Pancreas (tissue), 10 donors: ENCODE data around the gene TMEM63B. TPM values are rescaled to one million over a fixed set of nuclear protein-coding genes. Genes with fewer than 3 reads are reported as not detected.

Experiments
- ATAC-seq, 4 donors: fragments of 200-7000 bp; cut with Tn5 transposase; one replicate each; pipeline versions ENCODE4 v1.8.0 to v1.9.1; 2020; ENCODE audit warnings: mild to moderate bottlenecking in 4 of 4, moderate library complexity in 4 of 4
- DNase-seq, 6 donors: peaks; one replicate each; pipeline ENCODE4 v3.0.0-alpha.2; 2020
- FAIRE-seq: peaks from 2 replicates; lab custom pipeline; 2012; peaks lifted over from hg19 to GRCh38; lab: Jason Lieb, UNC
- H3K27ac ChIP-seq, 4 donors: fragments of 200-600 bp; sonication (generic); 1 replicate in 3 of 4; 2 replicates in 1 of 4; pipeline versions ENCODE4 v1.5.0 to v1.8.0; 2020
- H3K27me3 ChIP-seq, 4 donors: fragments of 200-600 bp; one replicate each; pipeline ENCODE4 v1.8.0; 2021
- H3K36me3 ChIP-seq, 3 donors: fragments of 200-600 bp; sonication (generic) in 1 of 3; one replicate each; pipeline versions ENCODE4 v1.5.0 to v1.8.0; 2020 to 2021
- H3K4me1 ChIP-seq, 3 donors: fragments of 200-600 bp; one replicate each; pipeline ENCODE4 v1.8.0; 2021
- H3K4me3 ChIP-seq, 4 donors: fragments of 200-600 bp; sonication (generic) in 2 of 4; one replicate each; pipeline versions ENCODE4 v1.5.0 to v1.8.0; 2020 to 2021
- H3K9me3 ChIP-seq, 4 donors: fragments of 200-600 bp; one replicate each; pipeline ENCODE4 v1.8.0; 2021
- CTCF ChIP-seq, 4 donors: fragments of 200-600 bp; sonication (generic) in 3 of 4; IDR thresholded peaks; one replicate each; pipeline versions ENCODE4 v1.5.0 to v1.8.0; 2021; ENCODE audit warnings: antibody characterized with exemption in 4 of 4
- WGBS, 2 donors: extraction: QIAGEN DNeasy Blood & Tissue Kit; methylation state at CpG; one replicate each; pipeline ENCODE4 v1.1.7; 2013; 5-methylcytosine and 5-hydroxymethylcytosine counted together
- intact Hi-C, 3 donors: fragments of 100-400 bp; cut with DNase I; formaldehyde crosslinking; loops; one replicate each; pipeline versions ENCODE4 v1.11.1 to v1.14.2; 2022
- polyA plus RNA-seq, 2 donors: library from polyadenylated mRNA; stranded (reverse); fragments of 200-250 nt; gene quantifications; one replicate each; pipeline ENCODE4 v1.2.3, GENCODE V29; 2013
- total RNA-seq, 6 donors: library from RNA; stranded (reverse); fragmentation: NEBNext Ultra II Directional in 4 of 6; extraction: Animal tissue kit (Norgen Biotek cat#: 25700) in 4 of 6; gene quantifications; one replicate each; pipeline versions ENCODE4 v1.2.1 to v1.2.4, GENCODE V29; 2021 to 2023
- donor health status: healthy with polysubstance abuse.
- donor health status: DM: no; HTN: no; CAD: no; lungs with moderate emphysema.
- donor health status: DM: no; HTN: no; CAD: no.
- donor health status: control.
- donor health status: control.
- donor health status: Bipolar disorder and iron deficiency.
- donor health status: DM: yes; HTN: yes; CAD: no.
- donor health status: DM: no; HTN: no; CAD: no.
- donor health status: DM: no; HTN: no; CAD: no.
- donor health status: DM: yes; HTN: yes; CAD: no.

TMEM63B gene
- total and polyA plus RNA-seq, 8 donors = 7.2 to 19.9 (median 11.9) TPM

- ATAC-seq = no peak
- Histone ChIP-seq H3K4me3 (no peak overlapping the region), H3K27ac (no peak overlapping the region), H3K4me1 (peaks cover 0 to 3% (median 1%) of the 10 kb centered on the region in 3 donors), H3K27me3 (no peaks in the 10 kb centered on the region), H3K36me3 (no peaks in the 10 kb centered on the region), H3K9me3 (no peaks in the 10 kb centered on the region)
- no peak for TF ChIP-seq CTCF (IDR thresholded peaks at IDR 0.05)
- intact Hi-C loops = no loop called here
- 89 to 91% methylated on average over 12 of the region's 12 CpGs for WGBS, 2 donors
- no peak for DNase-seq
- FAIRE-seq = no peak
These were observed 6.8 kb downstream of the TMEM63B start for GRCh38 chr6:44133981-44134711.

GRCh38 chr6:44135173-44135758 lies 7.9 kb downstream of the TMEM63B start:
- H3K27ac ChIP-seq = no peak overlapping the region
- no peak overlapping the region for H3K4me3 ChIP-seq
- intact Hi-C loops = loop anchor here in 1 of 3 donors (5.0 kb wide), 1 partner anchor 33 kb away; no protein-coding TSS in a partner anchor
- H3K4me1 ChIP-seq = no peaks in the 10 kb centered on the region
- no peaks in the 10 kb centered on the region for H3K9me3 ChIP-seq
- ATAC-seq = no peak
- 90 to 94% methylated on average over 10 of the region's 10 CpGs for WGBS, 2 donors
- TF ChIP-seq CTCF (IDR thresholded peaks at IDR 0.05) = no peak
- H3K27me3 ChIP-seq = no peaks in the 10 kb centered on the region
- H3K36me3 ChIP-seq = no peaks in the 10 kb centered on the region
- DNase-seq = no peak
- no peak for FAIRE-seq

GRCh38 chr6:44135875-44136274 lies 8.5 kb downstream of the TMEM63B start:
- Histone ChIP-seq H3K4me1 (no peaks in the 10 kb centered on the region), H3K9me3 (no peaks in the 10 kb centered on the region), H3K36me3 (peaks cover 0 to 2% (median 0%) of the 10 kb centered on the region in 3 donors), H3K4me3 (no peak overlapping the region), H3K27me3 (no peaks in the 10 kb centered on the region), H3K27ac (no peak overlapping the region)
- DNase-seq (no peak), ATAC-seq (no peak), FAIRE-seq (no peak)
- intact Hi-C loops = loop anchor here in 1 of 3 donors (5.0 kb wide), 1 partner anchor 34 kb away; no protein-coding TSS in a partner anchor
- no peak for TF ChIP-seq CTCF (IDR thresholded peaks at IDR 0.05)
- 90 to 97% methylated on average over 7 of the region's 7 CpGs for WGBS, 2 donors

- no peak overlapping the region for H3K27ac ChIP-seq
- TF ChIP-seq CTCF (IDR thresholded peaks at IDR 0.05) = no peak
- ATAC-seq = no peak
- no peak overlapping the region for H3K4me3 ChIP-seq
- 61 to 98% methylated on average over 4 to 6 of the region's 6 CpGs for WGBS, 2 donors
- no peak for DNase-seq
- FAIRE-seq = no peak
- peaks cover 0 to 5% (median 0%) of the 10 kb centered on the region in 3 donors for H3K36me3 ChIP-seq
- intact Hi-C loops = loop anchor here in 1 of 3 donors (5.0 kb wide), 1 partner anchor 37 kb away; no protein-coding TSS in a partner anchor
- H3K4me1 ChIP-seq = no peaks in the 10 kb centered on the region
- H3K9me3 ChIP-seq = no peaks in the 10 kb centered on the region
- H3K27me3 ChIP-seq = no peaks in the 10 kb centered on the region
These were observed 11.5 kb downstream of the TMEM63B start for GRCh38 chr6:44138717-44139350.
